GM23338 (cell line): ENCODE results near the gene LAMA1. TPM values are rescaled to one million over a fixed set of nuclear protein-coding genes. Genes with fewer than 3 reads are reported as not detected.
A peak's percentile ranks its signal among the peaks of the same experiment; 100 is the strongest.

ENCODE experiments used
- ATAC-seq: fragments of 200-7000 bp; cut with Tn5 transposase; 3 replicates; pipeline ENCODE4 v1.9.1; 2020
- DNase-seq: peaks from one replicate; pipeline ENCODE4 v3.0.0-alpha.2; 2015; ENCODE audit warnings: low spot score
- H2AFZ ChIP-seq: fragments of 200-600 bp; sonication (generic); 2 replicates; pipeline ENCODE4 v1.8.0; 2016; ENCODE audit warnings: antibody characterized with exemption, mild to moderate bottlenecking, moderate library complexity
- H3F3A ChIP-seq: fragments of 200-600 bp; sonication (generic); replicated peaks from 2 replicates; pipeline ENCODE4 v1.8.0; 2017; ENCODE audit warnings: antibody characterized with exemption, mixed run types, low read depth
- H3K27ac ChIP-seq: fragments of 200-600 bp; sonication (generic); 2 replicates; pipeline ENCODE4 v1.6.1; 2016; ENCODE audit warnings: low read depth
- H3K27me3 ChIP-seq: fragments of 200-600 bp; sonication (generic); 2 replicates; pipeline ENCODE4 v1.8.0; 2016; ENCODE audit warnings: mild to moderate bottlenecking, mixed run types, moderate library complexity; ENCODE audit not compliant: insufficient read depth
- H3K36me3 ChIP-seq: fragments of 200-600 bp; sonication (generic); 2 replicates; pipeline ENCODE4 v1.8.0; 2016; ENCODE audit warnings: mild to moderate bottlenecking; ENCODE audit not compliant: insufficient read depth
- H3K4me1 ChIP-seq: fragments of 200-600 bp; sonication (generic); 2 replicates; pipeline ENCODE4 v1.8.0; 2016; ENCODE audit warnings: mild to moderate bottlenecking, moderate library complexity; ENCODE audit not compliant: insufficient read depth
- H3K4me2 ChIP-seq: fragments of 200-600 bp; sonication (generic); 2 replicates; pipeline ENCODE4 v1.7.1; 2017; ENCODE audit warnings: mixed run types
- H3K4me3 ChIP-seq: fragments of 200-600 bp; sonication (generic); 2 replicates; pipeline ENCODE4 v1.6.1; 2016; ENCODE audit warnings: mixed run types
- H3K79me2 ChIP-seq: fragments of 200-600 bp; sonication (generic); replicated peaks from 2 replicates; pipeline ENCODE4 v1.8.0; 2017; ENCODE audit warnings: mild to moderate bottlenecking; ENCODE audit not compliant: insufficient read depth
- H3K9me2 ChIP-seq: fragments of 200-600 bp; sonication (generic); 2 replicates; pipeline ENCODE4 v1.8.0; 2017; ENCODE audit not compliant: insufficient read depth
- H4K20me1 ChIP-seq: fragments of 200-600 bp; sonication (generic); replicated peaks from 2 replicates; pipeline ENCODE4 v1.8.0; 2017; ENCODE audit warnings: mild to moderate bottlenecking; ENCODE audit not compliant: insufficient read depth
- H3K27ac Mint-ChIP-seq: 2 replicates; pipeline ENCODE4 v1.8.0; 2020; ENCODE audit warnings: inconsistent platforms, mild to moderate bottlenecking, moderate library complexity, mixed read lengths
- H3K27me3 Mint-ChIP-seq: 3 replicates; pipeline ENCODE4 v1.8.0; 2022; ENCODE audit warnings: low read depth, mild to moderate bottlenecking, moderate library complexity, mixed read lengths, inconsistent platforms; ENCODE audit not compliant: insufficient read depth, poor library complexity
- H3K36me3 Mint-ChIP-seq: 3 replicates; pipeline ENCODE4 v1.8.0; 2021; ENCODE audit warnings: low read depth, mild to moderate bottlenecking, inconsistent platforms, moderate library complexity, mixed read lengths
- H3K4me1 Mint-ChIP-seq: 3 replicates; pipeline ENCODE4 v1.8.0; 2020; ENCODE audit warnings: mild to moderate bottlenecking, inconsistent platforms, mixed read lengths
- H3K4me3 Mint-ChIP-seq: 3 replicates; pipeline ENCODE4 v1.8.0; 2021; ENCODE audit warnings: moderate library complexity, mild to moderate bottlenecking, inconsistent platforms, mixed read lengths
- H3K9me3 Mint-ChIP-seq: 3 replicates; pipeline ENCODE4 v1.8.0; 2020; ENCODE audit warnings: moderate library complexity, mild to moderate bottlenecking, inconsistent platforms, mixed read lengths
- CREB1 ChIP-seq: fragments of 250-450 bp; sonication (Bioruptor Pico); IDR thresholded peaks from 2 replicates; pipeline ENCODE4 v1.5.0; 2020; ENCODE audit warnings: low read depth, mild to moderate bottlenecking, moderate library complexity
- CTCF ChIP-seq, 2 experiments: fragments of 200-600 bp in 1 of 2; sonication (generic) in 1 of 2; conservative IDR thresholded peaks; 2 replicates each; pipeline versions ENCODE4 v1.5.1 to v1.6.1; 2016 to 2017; ENCODE audit warnings: antibody characterized with exemption in 2 of 2, low read depth in 2 of 2, mild to moderate bottlenecking in 2 of 2, moderate library complexity in 1 of 2
- EZH2 ChIP-seq: fragments of 200-600 bp; sonication (generic); IDR thresholded peaks from one replicate; pipeline ENCODE4 v1.8.0; 2017; ENCODE audit warnings: antibody characterized with exemption, mild to moderate bottlenecking, low read depth; ENCODE audit not compliant: unreplicated experiment
- EZH2phosphoT487 ChIP-seq: fragments of 200-600 bp; sonication (generic); IDR thresholded peaks from one replicate; pipeline ENCODE4 v1.8.1; 2018; ENCODE audit warnings: antibody characterized with exemption; ENCODE audit not compliant: unreplicated experiment
- REST ChIP-seq: IDR thresholded peaks from one replicate; pipeline ENCODE4 v1.6.1; 2018; ENCODE audit warnings: antibody characterized with exemption; ENCODE audit not compliant: unreplicated experiment
- STAT1 ChIP-seq: IDR thresholded peaks from one replicate; pipeline ENCODE4 v1.6.1; 2016; ENCODE audit warnings: antibody characterized with exemption; ENCODE audit not compliant: unreplicated experiment
- ZNF114 ChIP-seq: fragments of 250-450 bp; sonication (Bioruptor Pico); IDR thresholded peaks from 2 replicates; pipeline ENCODE4 v1.5.0; 2020; ENCODE audit warnings: mild to moderate bottlenecking, moderate library complexity
- ZNF462 ChIP-seq: fragments of 250-450 bp; sonication (Bioruptor Pico); IDR thresholded peaks from 2 replicates; pipeline ENCODE4 v1.5.0; 2020; ENCODE audit warnings: mild to moderate bottlenecking, moderate library complexity
- polyA plus RNA-seq: library from polyadenylated mRNA; unstranded; fragments of >200 nt; fragmentation: Nextera tagmentation; extraction: Ambion mirVana; gene quantifications from 2 replicates; pipeline ENCODE4 v1.2.1, GENCODE V29; 2016
- total RNA-seq: library from RNA; depleted of rRNA; stranded (reverse); fragments of >200 nt; shearing (Covaris generic); gene quantifications from 2 replicates; pipeline ENCODE4 v1.2.3, GENCODE V29; 2014

The LAMA1 gene
- total and polyA plus RNA-seq, 2 experiments from 2014 or later, result 14.8 to 52.3 TPM

- TF ChIP-seq STAT1, result no peak
- TF ChIP-seq CREB1 (CRISPR knock-in tag), result no peak
- TF ChIP-seq REST, result no peak
- no peak for TF ChIP-seq ZNF114 (CRISPR knock-in tag)
Observed at GRCh38 chr18:7059276-7059675, 58.3 kb downstream of the LAMA1 start (continued).

- no peaks in the 10 kb centered on the region for H3K36me3 ChIP-seq
- ATAC-seq (no peak), DNase-seq (no peak)
- H3K9me3 Mint-ChIP-seq, result no peaks in the 10 kb centered on the region
- no peak overlapping the region for H2AFZ ChIP-seq
- no peaks in the 10 kb centered on the region for H3K27me3 Mint-ChIP-seq
- H4K20me1 ChIP-seq, result peaks cover 3% of the 10 kb centered on the region; the same call in 1 of the 2 replicates
- no peaks in the 10 kb centered on the region for H3K4me1 Mint-ChIP-seq
- H3K4me3 ChIP-seq, result no peak overlapping the region
- no peak overlapping the region for H3K4me3 Mint-ChIP-seq
- H3K79me2 ChIP-seq, result no peaks in the 10 kb centered on the region
- no peak overlapping the region for H3K4me2 ChIP-seq
- H3K27me3 ChIP-seq, result no peaks in the 10 kb centered on the region
- H3K4me1 ChIP-seq, result no peaks in the 10 kb centered on the region
- no peaks in the 10 kb centered on the region for H3F3A ChIP-seq
- no peak overlapping the region for H3K27ac Mint-ChIP-seq
- H3K27ac ChIP-seq, result no peak overlapping the region
- no peaks in the 10 kb centered on the region for H3K9me2 ChIP-seq
- TF ChIP-seq ZNF114 (CRISPR knock-in tag), result no peak
- no peaks in the 10 kb centered on the region for H3K36me3 Mint-ChIP-seq
Observed at GRCh38 chr18:7056026-7056425, 61.6 kb downstream of the LAMA1 start.

- H3K36me3 Mint-ChIP-seq, result no peaks in the 10 kb centered on the region
- Histone ChIP-seq H3K4me1 (no peaks in the 10 kb centered on the region), H3K4me2 (no peak overlapping the region), H3K9me2 (no peaks in the 10 kb centered on the region), H4K20me1 (no peaks in the 10 kb centered on the region; the same call in 1 of the 2 replicates), H3F3A (no peaks in the 10 kb centered on the region), H3K36me3 (0 out of 2 replicates have a peak, but pooled peaks cover 7% of the 10 kb centered on the region), H2AFZ (no peak overlapping the region), H3K27me3 (no peaks in the 10 kb centered on the region), H3K27ac (no peak overlapping the region), H3K79me2 (no peaks in the 10 kb centered on the region), H3K4me3 (no peak overlapping the region)
- H3K27ac Mint-ChIP-seq, result 0 out of 2 replicates have a peak overlapping the region, but pooled peaks have one; percentile 16
- H3K4me3 Mint-ChIP-seq, result no peak overlapping the region
- no peaks in the 10 kb centered on the region for H3K27me3 Mint-ChIP-seq
- no peaks in the 10 kb centered on the region for H3K9me3 Mint-ChIP-seq
- H3K4me1 Mint-ChIP-seq, result no peaks in the 10 kb centered on the region
- no peak for DNase-seq
- ATAC-seq, result no peak
- no peak for TF ChIP-seq EZH2
- no peak for TF ChIP-seq CTCF (conservative IDR thresholded peaks at IDR 0.05; ENCODE audit: low read depth in 2 of 2)
- no peak for TF ChIP-seq ZNF114 (CRISPR knock-in tag)
- no peak for TF ChIP-seq ZNF462
- TF ChIP-seq CREB1 (CRISPR knock-in tag), result no peak
- TF ChIP-seq STAT1, result no peak
- no peak for TF ChIP-seq EZH2phosphoT487
Observed at GRCh38 chr18:7049951-7050350, 67.6 kb downstream of the LAMA1 start.
